GM19438 (cell line): ENCODE measurements around the gene FAM234B.

Experiments used
- ATAC-seq: cut with Tn5 transposase; IDR thresholded peaks from one replicate; pipeline ENCODE4 v1.9.1; 2021; ENCODE audit warnings: low read depth; ENCODE audit not compliant: unreplicated experiment

Gene FAM234B, protein sequence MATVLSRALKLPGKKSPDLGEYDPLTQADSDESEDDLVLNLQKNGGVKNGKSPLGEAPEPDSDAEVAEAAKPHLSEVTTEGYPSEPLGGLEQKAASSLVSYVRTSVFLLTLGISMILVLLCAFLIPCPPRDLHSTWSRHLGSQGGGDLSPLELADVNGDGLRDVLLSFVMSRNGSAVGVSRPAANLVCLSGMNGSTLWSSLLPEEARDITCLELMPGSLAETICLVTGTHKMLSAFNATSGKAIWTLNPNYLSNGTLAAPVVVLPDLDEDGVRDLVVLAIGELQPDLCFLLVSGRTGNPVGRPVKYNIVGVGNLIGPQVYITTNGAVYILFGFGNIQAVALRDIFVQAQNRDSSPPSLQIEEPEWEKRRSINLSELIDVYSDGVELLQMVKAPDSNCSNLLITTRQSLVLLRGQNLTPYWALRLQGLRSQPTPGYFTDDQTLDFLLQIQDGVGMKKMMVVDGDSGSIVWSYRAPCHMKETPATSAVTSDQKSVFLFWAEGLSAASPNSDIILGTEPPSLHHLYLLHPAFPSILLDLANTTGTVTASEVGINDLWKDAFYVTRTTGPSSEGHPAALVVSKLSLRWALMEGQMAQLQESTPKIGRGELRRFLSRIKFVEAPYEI

DNA sequence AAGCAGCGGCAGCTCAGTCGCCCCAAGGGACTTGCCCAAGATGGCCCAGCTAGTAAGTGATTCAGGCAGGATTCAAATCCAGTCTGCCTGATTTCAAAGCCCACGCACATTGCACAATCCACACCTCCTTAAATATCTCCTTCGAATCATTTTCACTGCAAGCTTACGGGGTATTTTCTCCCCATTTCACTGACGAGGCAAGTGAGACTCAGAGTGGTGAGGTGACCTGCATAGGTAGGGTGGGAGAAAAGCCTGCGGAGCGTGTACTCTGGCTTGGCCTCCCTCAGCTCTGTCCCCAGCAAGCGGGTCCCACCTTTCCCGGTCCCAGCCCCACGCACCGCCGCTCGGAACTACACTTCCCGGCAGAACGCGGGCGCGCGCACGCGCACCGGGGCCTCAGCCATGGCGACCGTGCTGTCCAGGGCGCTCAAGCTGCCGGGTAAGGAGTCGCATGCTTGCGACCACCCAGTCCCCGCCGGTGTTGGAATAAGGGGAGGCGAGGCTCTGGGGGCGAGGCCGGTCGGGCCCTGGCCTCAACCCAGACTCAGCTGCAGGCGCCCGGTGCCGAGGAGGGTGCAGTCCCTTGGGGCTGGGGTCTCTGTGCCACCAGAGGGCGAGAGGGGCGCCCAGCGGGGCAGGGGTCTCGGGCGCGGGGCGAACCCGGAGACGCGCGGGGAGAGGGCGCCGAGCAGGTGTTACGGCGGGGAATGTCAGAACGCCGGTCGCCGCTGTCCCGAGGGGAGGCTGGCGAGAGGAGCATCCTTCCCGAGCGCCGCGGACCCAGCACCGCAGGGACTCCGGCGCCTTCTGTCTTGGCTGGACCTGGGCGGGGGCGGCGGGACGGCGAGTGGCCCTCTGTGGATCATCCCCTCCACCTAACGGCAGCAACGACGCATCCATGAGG lies at the start of gene FAM234B:
FAM234B (plus strand) TSS at position 380 of the 904 bp plus-strand sequence; CDS start at position 403, 23 bp downstream.
- ATAC-seq = peak; percentile 82

GRCh38 chr12:12995088-12995487 lies 49.1 kb upstream of the FAM234B start:
- no peak for ATAC-seq

DNA sequence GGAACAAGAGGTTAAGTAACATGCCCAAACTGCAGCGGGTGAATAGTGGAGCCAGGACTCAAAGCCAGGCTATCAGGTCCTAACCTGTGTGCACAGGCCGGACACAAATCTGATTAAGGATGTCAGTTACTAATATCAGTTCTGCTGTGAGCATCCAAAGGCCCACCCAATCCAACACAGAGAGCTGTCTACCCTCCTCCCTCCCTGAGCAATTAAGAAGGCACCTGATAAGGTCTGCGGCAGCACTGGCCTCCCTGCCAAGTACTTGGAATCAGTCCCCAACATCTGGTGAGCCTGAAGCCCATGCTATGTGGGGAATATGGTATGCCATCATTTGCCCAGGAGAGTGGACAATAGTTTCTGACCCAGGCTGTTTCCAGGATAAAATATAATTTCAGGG lies 48.0 kb upstream of the FAM234B start:
- no peak for ATAC-seq

GRCh38 chr12:12997156-12997555 lies 47.0 kb upstream of the FAM234B start:
- no peak for ATAC-seq

- no peak for ATAC-seq
Observed at GRCh38 chr12:12997734-12998133, 46.4 kb upstream of the FAM234B start.

GRCh38 chr12:12998248-12998647 lies 45.9 kb upstream of the FAM234B start:
- ATAC-seq = no peak

- peak; percentile 8 for ATAC-seq
Observed at GRCh38 chr12:12999271-12999958, 44.8 kb upstream of the FAM234B start.

GRCh38 chr12:12999959-13000615 lies 44.1 kb upstream of the FAM234B start, which contains the start of gene HEBP1:
Gene HEBP1 (minus strand): TSS chr12:13000265. CDS start chr12:13000114, 151 bp downstream.
- ATAC-seq = peak; percentile 70

- peak; percentile 29 for ATAC-seq
Observed at GRCh38 chr12:13000616-13000924, 43.6 kb upstream of the FAM234B start.

GRCh38 chr12:13000925-13001774 lies 43.0 kb upstream of the FAM234B start:
- peak; percentile 39 for ATAC-seq

DNA sequence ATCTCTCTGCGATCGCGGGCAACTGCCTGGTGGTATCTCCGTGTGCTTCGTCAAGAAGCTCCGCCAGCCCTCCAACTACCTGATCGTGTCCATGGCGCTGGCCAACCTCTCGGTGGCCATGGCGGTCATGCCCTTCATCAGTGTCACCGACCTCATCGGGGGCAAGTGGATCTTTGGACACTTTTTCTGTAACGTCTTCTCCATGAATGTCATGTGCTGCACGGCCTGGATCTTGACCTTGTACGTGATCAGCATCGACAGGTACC lies 42.5 kb upstream of the FAM234B start:
- ATAC-seq = no peak

GRCh38 chr12:13002301-13003097 lies 41.7 kb upstream of the FAM234B start:
- ATAC-seq = no peak

DNA sequence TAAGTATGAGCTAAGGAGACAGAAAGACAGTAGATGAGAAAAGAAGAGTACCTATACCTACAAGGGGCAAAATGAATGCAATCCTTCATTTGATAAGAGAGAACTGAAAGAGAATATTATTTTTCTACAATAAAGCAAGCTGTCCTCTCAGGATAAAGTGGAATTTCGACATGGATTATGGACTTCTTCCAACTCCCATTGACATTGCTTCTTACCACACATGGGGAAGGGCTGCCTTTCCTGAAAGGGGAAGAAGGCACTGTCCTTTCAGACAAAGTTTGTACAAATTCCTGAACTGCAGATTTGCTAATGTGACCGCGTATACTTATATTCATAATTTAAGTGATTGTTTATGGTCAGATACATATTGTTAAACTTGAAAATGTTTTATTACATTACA lies 39.8 kb upstream of the FAM234B start:
- ATAC-seq = no peak

- ATAC-seq = no peak
Observed at GRCh38 chr12:13004986-13005385, 39.2 kb upstream of the FAM234B start.

GRCh38 chr12:13005649-13006048 lies 38.5 kb upstream of the FAM234B start:
- no peak for ATAC-seq

DNA sequence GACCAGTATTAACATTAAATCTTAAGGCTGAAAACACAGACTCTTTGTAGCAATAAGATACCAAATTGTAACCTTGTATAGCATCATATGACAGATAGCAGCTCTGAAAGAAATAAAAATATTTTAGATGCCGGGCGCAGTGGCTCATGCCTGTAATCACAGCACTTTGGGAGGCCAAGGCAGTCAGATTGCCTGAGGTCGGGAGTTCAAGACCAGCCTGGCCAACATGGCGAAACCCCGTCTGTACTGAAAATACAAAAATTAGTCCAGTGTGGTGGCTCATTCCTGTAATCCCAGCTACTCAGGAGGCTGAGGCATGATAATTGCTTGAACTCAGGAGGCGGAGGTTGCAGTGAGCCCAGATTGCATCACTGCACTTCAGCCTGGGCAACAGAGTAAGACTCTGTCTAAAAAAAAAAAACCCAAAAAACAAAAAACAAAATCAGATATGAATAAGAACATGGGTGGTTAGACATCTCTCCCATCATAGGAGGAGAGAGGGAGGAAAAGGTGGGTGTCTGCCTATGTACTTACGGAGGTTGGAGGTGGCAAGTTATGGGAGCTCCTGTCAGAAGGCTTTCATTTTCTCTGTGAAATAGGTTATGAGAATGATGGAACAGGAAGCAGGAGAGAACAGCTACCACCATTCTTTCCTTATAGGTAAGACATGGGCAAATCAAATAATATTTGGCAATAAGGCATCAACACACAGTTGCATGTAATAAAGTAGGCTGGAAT lies 36.5 kb upstream of the FAM234B start:
- ATAC-seq = no peak

DNA sequence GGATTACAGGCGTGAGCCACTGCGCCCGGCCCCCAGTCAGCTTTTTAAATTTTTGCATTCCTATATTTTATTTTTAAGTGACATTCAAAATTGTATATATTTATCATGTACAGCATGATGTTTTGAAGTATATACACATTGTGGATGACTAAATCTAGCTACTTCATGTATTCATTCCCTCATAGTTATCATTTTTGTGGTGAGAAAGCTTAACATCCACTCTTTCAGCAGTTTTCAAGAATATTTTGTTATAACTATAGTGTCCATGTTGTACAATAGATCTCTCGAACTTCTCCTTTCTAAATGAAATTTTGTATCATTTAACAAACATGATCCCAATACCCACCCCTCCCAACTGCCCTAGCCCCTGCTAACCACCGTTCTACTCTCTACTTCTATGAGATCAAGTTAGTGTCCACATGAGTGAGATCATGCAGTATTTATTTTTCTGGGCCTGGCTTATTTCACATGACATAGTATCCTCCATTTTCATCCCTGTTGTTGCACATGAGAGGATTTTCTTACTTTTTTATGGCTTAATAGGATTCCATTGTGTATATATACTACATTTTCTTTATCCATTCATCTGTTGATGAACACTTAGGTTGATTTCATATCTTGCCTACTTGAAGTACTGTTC lies 35.3 kb upstream of the FAM234B start:
- ATAC-seq = no peak
